CD14-positive monocyte (primary cell): ENCODE results near the gene SELENBP1. TPM values are rescaled to one million over a fixed set of nuclear protein-coding genes. Genes with fewer than 3 reads are reported as not detected.
A peak's percentile ranks its signal among the peaks of the same experiment; 100 is the strongest.

Source experiments
- DNase-seq, 3 donors: peaks; one replicate each; pipeline ENCODE4 v3.0.0-alpha.2; 2011 to 2022
- H2AFZ ChIP-seq: 2 replicates; pipeline ENCODE4 v1.6.0; 2012; ENCODE audit warnings: mild to moderate bottlenecking, low read depth, low read length, inconsistent platforms; ENCODE audit not compliant: insufficient read depth, poor library complexity, severe bottlenecking
- H3K27ac ChIP-seq, 2 donors: 1 replicate in 1 of 2; 2 replicates in 1 of 2; pipeline ENCODE4 v1.5.1; 2012 to 2013; ENCODE audit warnings: low read length in 2 of 2, control low read depth in 1 of 2, inconsistent platforms in 1 of 2, low read depth in 1 of 2, mild to moderate bottlenecking in 1 of 2
- H3K27me3 ChIP-seq, 2 donors: one replicate each; pipeline versions ENCODE4 v1.6.0 to v1.6.1; 2011 to 2013; ENCODE audit warnings: low read length in 2 of 2; ENCODE audit not compliant: control insufficient read depth in 2 of 2, insufficient read depth in 2 of 2
- H3K36me3 ChIP-seq, 2 donors: replicated peaks in 1 of 2; 1 replicate in 1 of 2; 2 replicates in 1 of 2; pipeline versions ENCODE4 v1.5.1 to v1.6.1; 2012 to 2013; ENCODE audit warnings: low read length in 2 of 2, control low read depth in 1 of 2, inconsistent platforms in 1 of 2, mild to moderate bottlenecking in 1 of 2; ENCODE audit not compliant: insufficient read depth in 2 of 2, control insufficient read depth in 1 of 2
- H3K4me1 ChIP-seq, 2 donors: 1 replicate in 1 of 2; 2 replicates in 1 of 2; pipeline versions ENCODE4 v1.5.1 to v1.6.1; 2012 to 2013; ENCODE audit warnings: low read length in 2 of 2, control low read depth in 1 of 2, inconsistent platforms in 1 of 2, mild to moderate bottlenecking in 1 of 2, moderate library complexity in 1 of 2; ENCODE audit not compliant: insufficient read depth in 2 of 2, control insufficient read depth in 1 of 2
- H3K4me2 ChIP-seq: replicated peaks from 2 replicates; pipeline ENCODE3; 2012; ENCODE audit warnings: low read length, moderate library complexity, mild to moderate bottlenecking; ENCODE audit not compliant: poor library complexity, severe bottlenecking; ENCODE audit errors: extremely low read depth
- H3K4me3 ChIP-seq, 3 experiments: fragments of 200-600 bp in 1 of 3; sonication (generic) in 1 of 3; replicated peaks in 1 of 3; 1 replicate in 2 of 3; 2 replicates in 1 of 3; pipeline ENCODE4 v1.5.1; 2011 to 2013; ENCODE audit warnings: low read length in 3 of 3, mild to moderate bottlenecking in 3 of 3, control low read depth in 2 of 3, low read depth in 2 of 3, inconsistent platforms in 1 of 3, moderate library complexity in 1 of 3
- H3K79me2 ChIP-seq: 2 replicates; pipeline ENCODE4 v1.6.0; 2012; ENCODE audit warnings: mild to moderate bottlenecking, control low read depth, inconsistent platforms, low read length, moderate library complexity; ENCODE audit not compliant: insufficient read depth
- H3K9ac ChIP-seq: 2 replicates; pipeline ENCODE4 v1.6.0; 2017; ENCODE audit warnings: low read length, mild to moderate bottlenecking; ENCODE audit not compliant: insufficient read depth, poor library complexity, severe bottlenecking
- H3K9me3 ChIP-seq, 2 donors: replicated peaks in 1 of 2; 1 replicate in 1 of 2; 2 replicates in 1 of 2; pipeline versions ENCODE4 v1.5.1 to v1.6.1; 2012 to 2013; ENCODE audit warnings: low read length in 2 of 2, control low read depth in 1 of 2; ENCODE audit not compliant: control insufficient read depth in 1 of 2, insufficient read depth in 1 of 2
- H4K20me1 ChIP-seq: 2 replicates; pipeline ENCODE4 v1.6.0; 2012; ENCODE audit warnings: mild to moderate bottlenecking, low read length, control low read depth, moderate library complexity; ENCODE audit not compliant: insufficient read depth
- H3K27ac Mint-ChIP-seq, 7 donors: one replicate each; pipeline ENCODE4 v1.8.0; 2020; ENCODE audit warnings: mild to moderate bottlenecking in 7 of 7, mixed read lengths in 7 of 7, moderate library complexity in 6 of 7, inconsistent platforms in 2 of 7
- H3K27me3 Mint-ChIP-seq, 3 donors: one replicate each; pipeline ENCODE4 v1.8.0; 2021 to 2022; ENCODE audit warnings: low read depth in 3 of 3, mild to moderate bottlenecking in 3 of 3, mixed read lengths in 3 of 3, moderate library complexity in 3 of 3, inconsistent platforms in 1 of 3
- H3K36me3 Mint-ChIP-seq, 2 donors: one replicate each; pipeline ENCODE4 v1.8.0; 2020; ENCODE audit warnings: mixed read lengths in 2 of 2, inconsistent platforms in 1 of 2, mild to moderate bottlenecking in 1 of 2
- H3K4me1 Mint-ChIP-seq: one replicate; pipeline ENCODE4 v1.8.0; 2020; ENCODE audit warnings: mild to moderate bottlenecking, mixed read lengths
- H3K4me3 Mint-ChIP-seq, 2 donors: one replicate each; pipeline ENCODE4 v1.8.0; 2020; ENCODE audit warnings: mild to moderate bottlenecking in 2 of 2, mixed read lengths in 2 of 2, moderate library complexity in 1 of 2
- H3K9me3 Mint-ChIP-seq, 7 donors: one replicate each; pipeline ENCODE4 v1.8.0; 2020 to 2022; ENCODE audit warnings: mixed read lengths in 7 of 7, mild to moderate bottlenecking in 6 of 7, moderate library complexity in 6 of 7, inconsistent platforms in 2 of 7
- WGBS: methylation state at CpG from one replicate; pipeline ENCODE4 v1.1.5; 2013; ENCODE audit warnings: missing lambda C conversion rate; ENCODE audit not compliant: insufficient coverage; 5-methylcytosine and 5-hydroxymethylcytosine counted together
- intact Hi-C, 2 donors: fragments of 100-400 bp; cut with micrococcal nuclease; formaldehyde crosslinking; loops; one replicate each; pipeline versions ENCODE4 v1.15.0 to v1.15.1; 2023
- polyA plus RNA-seq, 3 donors: library from polyadenylated mRNA; depleted of rRNA in 1 of 3; unstranded in 2 of 3; stranded (reverse) in 1 of 3; fragments of 300-500 nt in 2 of 3; fragments of >200 nt in 1 of 3; fragmentation: Illumina TruSeq in 2 of 3; gene quantifications; 1 replicate in 2 of 3; 2 replicates in 1 of 3; pipeline ENCODE4 v1.2.3, GENCODE V29; 2012 to 2021
- TF ChIP-seq, protein P1 (sequence below): fragments of 200-600 bp; IDR thresholded peaks from one replicate; pipeline ENCODE4 v1.8.0; 2022; ENCODE audit warnings: antibody characterized with exemption, mild to moderate bottlenecking

The SELENBP1 gene
- polyA plus RNA-seq, 3 donors: 0.61 to 0.79 TPM; not detected in 1

DNA sequence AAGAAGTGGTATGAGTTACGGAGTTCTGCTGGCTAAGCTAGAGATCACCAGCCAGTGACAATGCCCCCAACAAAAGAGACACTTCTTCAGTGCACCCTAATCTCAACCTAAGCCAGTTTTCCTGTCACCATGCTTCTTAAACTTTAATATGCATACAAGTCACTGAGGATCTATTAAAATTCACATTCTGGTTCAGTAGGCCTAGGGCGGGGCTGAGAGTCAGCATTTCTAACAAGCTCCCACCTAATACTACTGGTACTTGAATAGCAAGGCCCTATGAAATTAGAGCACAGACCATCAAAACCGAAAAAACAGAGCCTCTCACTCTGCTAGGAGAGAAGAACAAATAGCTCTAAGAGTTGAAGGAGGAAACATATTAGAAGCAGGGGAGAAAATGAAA is 34.8 kb upstream of the SELENBP1 start:
- Histone ChIP-seq H3K79me2 (no peaks in the 10 kb centered on the region), H3K9ac (no peak overlapping the region), H3K9me3 (no peaks in the 10 kb centered on the region), H3K4me3 (no peak overlapping the region), H3K36me3 (peaks cover 83 to 100% of the 10 kb centered on the region in 2 donors), H2AFZ (no peak overlapping the region), H4K20me1 (peaks cover 9% of the 10 kb centered on the region), H3K27ac (no peak overlapping the region), H3K4me1 (no peaks in the 10 kb centered on the region), H3K4me2 (no peak overlapping the region), H3K27me3 (no peaks in the 10 kb centered on the region)
- Mint-ChIP-seq H3K27me3 (peaks cover 0 to 1% (median 0%) of the 10 kb centered on the region in 3 donors), H3K4me3 (no peak overlapping the region), H3K27ac (peak overlapping the region in 1 of 7 donors; percentile 19), H3K9me3 (no peaks in the 10 kb centered on the region), H3K4me1 (no peaks in the 10 kb centered on the region), H3K36me3 (peaks cover 89 to 99% of the 10 kb centered on the region in 2 donors)
- WGBS: no CpG with 5 or more reads among the region's 3 CpGs
- intact Hi-C loops: loop anchor here in 1 of 2 donors (10.0 kb wide), 1 partner anchor 213 kb away; the partner anchor contains the start of genes PIP5K1A and VPS72
- no peak for DNase-seq
- TF ChIP-seq, protein P1, sequence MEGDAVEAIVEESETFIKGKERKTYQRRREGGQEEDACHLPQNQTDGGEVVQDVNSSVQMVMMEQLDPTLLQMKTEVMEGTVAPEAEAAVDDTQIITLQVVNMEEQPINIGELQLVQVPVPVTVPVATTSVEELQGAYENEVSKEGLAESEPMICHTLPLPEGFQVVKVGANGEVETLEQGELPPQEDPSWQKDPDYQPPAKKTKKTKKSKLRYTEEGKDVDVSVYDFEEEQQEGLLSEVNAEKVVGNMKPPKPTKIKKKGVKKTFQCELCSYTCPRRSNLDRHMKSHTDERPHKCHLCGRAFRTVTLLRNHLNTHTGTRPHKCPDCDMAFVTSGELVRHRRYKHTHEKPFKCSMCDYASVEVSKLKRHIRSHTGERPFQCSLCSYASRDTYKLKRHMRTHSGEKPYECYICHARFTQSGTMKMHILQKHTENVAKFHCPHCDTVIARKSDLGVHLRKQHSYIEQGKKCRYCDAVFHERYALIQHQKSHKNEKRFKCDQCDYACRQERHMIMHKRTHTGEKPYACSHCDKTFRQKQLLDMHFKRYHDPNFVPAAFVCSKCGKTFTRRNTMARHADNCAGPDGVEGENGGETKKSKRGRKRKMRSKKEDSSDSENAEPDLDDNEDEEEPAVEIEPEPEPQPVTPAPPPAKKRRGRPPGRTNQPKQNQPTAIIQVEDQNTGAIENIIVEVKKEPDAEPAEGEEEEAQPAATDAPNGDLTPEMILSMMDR: no peak

DNA sequence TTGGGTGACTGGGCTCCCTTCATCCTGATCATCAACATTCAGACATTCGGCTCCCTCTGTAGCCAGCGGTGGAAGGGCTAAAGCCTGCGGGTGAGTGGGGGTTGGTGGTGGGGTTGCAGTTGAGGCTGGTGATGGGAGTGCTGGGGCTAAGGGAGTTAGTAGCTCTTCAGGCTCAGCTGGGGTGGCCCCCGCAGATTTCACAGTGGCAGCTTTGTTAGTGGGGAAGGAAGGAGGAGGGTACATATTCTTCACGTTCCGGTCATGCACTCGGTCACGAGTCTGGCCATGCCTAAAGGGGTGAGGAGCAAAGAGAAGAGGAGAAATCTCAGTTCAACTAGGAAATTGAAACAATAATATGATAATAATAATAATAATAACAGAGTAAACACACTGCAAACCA is 33.7 kb upstream of the SELENBP1 start:
- Mint-ChIP-seq H3K4me3 (no peak overlapping the region), H3K36me3 (peaks cover 90 to 99% of the 10 kb centered on the region in 2 donors), H3K27me3 (peaks cover 0 to 1% (median 0%) of the 10 kb centered on the region in 3 donors), H3K27ac (peak overlapping the region in 3 of 7 donors; percentile 38 to 74 (median 56)), H3K4me1 (no peaks in the 10 kb centered on the region), H3K9me3 (no peaks in the 10 kb centered on the region)
- no peak overlapping the region for H3K4me3 ChIP-seq
- H3K4me2 ChIP-seq: no peak overlapping the region
- DNase-seq: no peak
- intact Hi-C loops: loop anchor here in 1 of 2 donors (10.0 kb wide), 1 partner anchor 211 kb away; the partner anchor contains the start of genes PIP5K1A and VPS72
- H4K20me1 ChIP-seq: peaks cover 9% of the 10 kb centered on the region
- WGBS: 94% methylated on average over 2 of the region's 8 CpGs
- H2AFZ ChIP-seq: no peak overlapping the region
- TF ChIP-seq, protein P1: no peak
- no peak overlapping the region for H3K9ac ChIP-seq
- peak overlapping the region in 1 of 2 donors; percentile 33 for H3K27ac ChIP-seq
- no peaks in the 10 kb centered on the region for H3K4me1 ChIP-seq
- H3K36me3 ChIP-seq: peaks cover 82 to 100% of the 10 kb centered on the region in 2 donors
- H3K27me3 ChIP-seq: no peaks in the 10 kb centered on the region
- peaks cover under 1% of the 10 kb centered on the region for H3K79me2 ChIP-seq
- no peaks in the 10 kb centered on the region for H3K9me3 ChIP-seq
